Activated naive CD4-positive, alpha-beta T cell treated with anti-CD3 and anti-CD28 coated beads, Interleukin-2, amount 50 U/mL, for 24 hours (primary cell): ENCODE results near the gene GCFC2.

ENCODE experiments used
- H3K27ac Mint-ChIP-seq: one replicate; pipeline ENCODE4 v1.8.0; 2021; ENCODE audit warnings: mild to moderate bottlenecking, mixed read lengths
- H3K27me3 Mint-ChIP-seq: one replicate; pipeline ENCODE4 v1.8.0; 2021; ENCODE audit warnings: mixed read lengths
- H3K36me3 Mint-ChIP-seq: one replicate; pipeline ENCODE4 v1.8.0; 2021; ENCODE audit warnings: mixed read lengths
- H3K4me1 Mint-ChIP-seq: one replicate; pipeline ENCODE4 v1.8.0; 2021; ENCODE audit warnings: mixed read lengths
- H3K4me3 Mint-ChIP-seq: one replicate; pipeline ENCODE4 v1.8.0; 2021; ENCODE audit warnings: mild to moderate bottlenecking, mixed read lengths
- H3K9me3 Mint-ChIP-seq: one replicate; pipeline ENCODE4 v1.8.0; 2021; ENCODE audit warnings: mixed read lengths

The GCFC2 gene

DNA sequence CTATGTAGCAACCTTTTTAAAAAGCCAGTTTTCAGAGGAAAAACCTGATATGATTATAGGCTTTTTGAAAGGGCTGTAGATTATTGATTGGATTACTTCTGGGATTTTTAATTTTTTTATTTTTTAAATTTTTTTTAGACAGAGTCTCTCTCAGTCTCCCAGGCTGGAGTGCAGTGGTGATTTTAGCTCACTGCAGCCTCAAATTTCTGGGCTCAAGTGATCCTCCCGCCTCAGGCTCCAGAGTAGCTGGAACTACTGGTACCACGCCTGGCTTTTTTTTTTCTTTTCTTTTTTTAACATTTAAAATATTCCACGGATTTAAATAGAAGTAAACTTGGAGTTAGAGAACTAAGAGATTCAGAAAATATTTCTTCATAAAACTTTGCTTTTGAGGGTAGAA is 62.9 kb downstream of the GCFC2 start:
- peak overlapping the region; percentile 95 for H3K27ac Mint-ChIP-seq

DNA sequence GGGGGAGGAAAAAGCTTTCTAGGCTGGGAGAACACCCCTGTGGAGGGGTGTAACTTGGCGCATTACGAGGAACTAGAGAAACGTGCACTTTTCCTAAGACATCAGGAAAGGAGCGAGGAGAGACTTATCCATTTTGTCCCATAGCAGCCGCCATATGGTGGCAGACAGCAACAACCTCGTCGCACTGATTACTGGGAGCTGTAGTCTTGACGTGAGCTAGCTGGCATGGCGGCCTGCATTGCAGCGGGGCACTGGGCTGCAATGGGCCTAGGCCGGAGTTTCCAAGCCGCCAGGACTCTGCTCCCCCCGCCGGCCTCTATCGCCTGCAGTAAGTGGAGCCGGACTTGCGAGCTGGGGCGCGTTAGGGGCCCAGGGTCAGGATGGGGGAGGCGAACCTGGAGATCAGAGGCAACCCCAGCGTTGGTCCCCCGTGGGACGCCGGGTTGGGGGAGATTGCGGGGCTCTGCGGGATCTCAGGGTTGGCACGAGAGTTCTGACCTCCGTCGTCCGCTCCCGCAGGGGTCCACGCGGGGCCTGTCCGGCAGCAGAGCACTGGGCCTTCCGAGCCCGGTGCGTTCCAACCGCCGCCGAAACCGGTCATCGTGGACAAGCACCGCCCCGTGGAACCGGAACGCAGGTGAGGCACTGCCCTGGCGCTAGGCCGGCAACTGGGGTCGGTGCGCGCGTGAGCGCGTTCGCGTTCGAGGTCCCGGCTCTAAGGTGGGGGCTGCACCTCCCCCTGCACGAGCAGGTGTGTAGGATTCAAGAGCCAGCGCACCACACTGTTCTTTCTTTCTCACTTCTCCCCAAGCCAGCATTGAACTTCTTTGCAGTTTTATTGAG is 63.9 kb downstream of the GCFC2 start, which contains the start of gene MRPL19:
MRPL19 (plus strand) TSS at position 201 of the 843 bp plus-strand sequence; CDS start at position 226, 25 bp downstream.
- Mint-ChIP-seq H3K9me3 (no peaks in the 10 kb centered on the region), H3K27ac (peak within 1 kb of the TSS; percentile 95), H3K36me3 (peaks cover 3% of the 10 kb centered on the region), H3K4me3 (peak within 1 kb of the TSS; percentile 96), H3K27me3 (no peaks in the 10 kb centered on the region), H3K4me1 (peaks cover 50% of the 10 kb centered on the region)

More for the DNA sequence above, 62.9 kb downstream of the GCFC2 start:
- Mint-ChIP-seq H3K4me3 (peak overlapping the region; percentile 96), H3K9me3 (no peaks in the 10 kb centered on the region), H3K4me1 (peaks cover 55% of the 10 kb centered on the region), H3K36me3 (peaks cover 9% of the 10 kb centered on the region), H3K27me3 (no peaks in the 10 kb centered on the region)

DNA sequence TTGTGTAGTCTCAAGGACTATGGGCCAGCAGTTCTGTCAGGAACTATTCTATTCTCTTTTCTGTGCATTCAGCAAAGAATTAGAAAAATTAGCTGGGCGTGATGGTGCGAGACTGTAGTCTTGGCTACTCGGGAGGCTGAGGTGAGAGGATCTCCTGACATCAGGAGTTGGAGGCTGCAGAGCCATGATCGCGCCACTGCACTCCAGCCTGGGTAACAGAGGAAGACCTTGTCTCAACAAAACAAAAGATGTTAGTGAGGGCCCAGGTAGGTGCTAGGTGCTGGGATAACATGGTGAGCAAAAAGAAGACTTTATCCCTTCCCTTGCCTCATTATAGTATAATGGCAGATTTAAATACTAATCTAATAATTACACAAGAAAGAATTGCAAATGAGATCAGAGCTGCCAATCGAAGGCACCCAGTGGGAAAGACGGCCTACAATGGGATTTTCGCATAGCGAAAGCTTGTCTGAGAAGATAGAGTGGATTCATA is 64.6 kb downstream of the GCFC2 start:
- Mint-ChIP-seq H3K36me3 (peaks cover 3% of the 10 kb centered on the region), H3K27ac (peak overlapping the region; percentile 95), H3K4me3 (peak overlapping the region; percentile 96), H3K4me1 (peaks cover 43% of the 10 kb centered on the region), H3K9me3 (no peaks in the 10 kb centered on the region), H3K27me3 (no peaks in the 10 kb centered on the region)

DNA sequence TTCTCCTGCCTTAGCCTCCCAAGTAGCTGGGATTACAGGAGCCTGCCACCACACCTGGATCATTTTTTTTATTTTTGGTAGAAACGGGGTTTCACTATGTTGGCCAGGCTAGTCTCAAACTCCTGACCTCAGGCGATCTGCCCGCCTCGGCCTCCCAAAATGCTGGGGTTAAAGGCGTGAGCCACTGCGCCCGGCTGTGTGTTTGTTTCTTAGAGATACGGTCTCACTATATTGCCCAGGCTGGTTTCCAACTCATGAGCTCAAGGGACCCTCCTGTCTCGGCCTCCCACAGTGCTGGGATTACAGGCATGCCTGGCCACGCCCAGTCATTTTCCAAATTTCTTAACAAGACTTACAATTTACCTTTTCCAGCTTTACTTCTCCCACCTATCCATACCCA is 65.1 kb downstream of the GCFC2 start:
- H3K4me3 Mint-ChIP-seq, result peak overlapping the region; percentile 96
- H3K36me3 Mint-ChIP-seq, result peaks cover 3% of the 10 kb centered on the region
- no peak overlapping the region for H3K27ac Mint-ChIP-seq
- peaks cover 45% of the 10 kb centered on the region for H3K4me1 Mint-ChIP-seq
- no peaks in the 10 kb centered on the region for H3K27me3 Mint-ChIP-seq
- no peaks in the 10 kb centered on the region for H3K9me3 Mint-ChIP-seq

DNA sequence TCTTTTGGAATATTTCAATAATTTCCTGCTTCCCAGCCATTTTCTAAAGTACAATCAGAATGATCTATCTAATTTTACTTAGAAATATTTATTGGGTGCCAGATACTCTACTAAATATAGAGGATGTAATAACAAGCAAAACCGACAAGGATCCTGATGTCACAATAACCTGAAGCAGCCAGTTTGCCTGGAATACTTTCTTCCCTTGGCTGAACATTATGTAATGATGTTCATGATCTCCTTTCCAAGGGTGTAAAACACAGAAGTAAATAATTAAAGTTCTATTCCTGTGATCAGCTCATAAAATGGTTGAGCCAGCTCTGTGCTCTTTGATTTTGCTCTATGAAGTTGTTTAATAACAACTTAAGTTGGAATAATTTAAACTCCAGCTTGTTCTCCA is 66.7 kb downstream of the GCFC2 start:
- H3K27ac Mint-ChIP-seq, result no peak overlapping the region
- H3K27me3 Mint-ChIP-seq, result peaks cover 3% of the 10 kb centered on the region
- H3K9me3 Mint-ChIP-seq, result no peaks in the 10 kb centered on the region
- peaks cover 3% of the 10 kb centered on the region for H3K36me3 Mint-ChIP-seq
- peaks cover 28% of the 10 kb centered on the region for H3K4me1 Mint-ChIP-seq
- no peak overlapping the region for H3K4me3 Mint-ChIP-seq

DNA sequence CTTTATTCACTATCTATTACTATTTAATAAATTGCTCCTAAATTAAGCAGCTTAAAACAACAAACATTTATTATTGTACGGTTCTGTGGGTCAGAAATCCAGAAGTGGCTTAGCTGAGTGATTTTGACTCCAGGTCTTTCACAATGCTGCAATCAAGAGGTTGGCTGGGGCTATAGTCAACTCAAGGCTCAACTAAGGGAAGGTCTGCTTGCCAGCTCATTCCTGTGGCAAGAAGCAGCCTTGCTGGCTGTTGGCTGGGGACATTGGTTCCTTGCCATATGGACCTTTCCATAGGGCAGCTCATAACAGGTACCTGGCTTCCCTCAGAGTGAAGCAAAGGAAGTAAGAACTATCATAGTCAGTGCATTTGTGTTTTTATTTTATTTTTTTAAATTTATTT is 69.1 kb downstream of the GCFC2 start:
- Mint-ChIP-seq H3K27me3 (peaks cover 9% of the 10 kb centered on the region), H3K4me1 (peaks cover 11% of the 10 kb centered on the region), H3K27ac (no peak overlapping the region), H3K9me3 (no peaks in the 10 kb centered on the region), H3K4me3 (no peak overlapping the region), H3K36me3 (peaks cover 3% of the 10 kb centered on the region)

DNA sequence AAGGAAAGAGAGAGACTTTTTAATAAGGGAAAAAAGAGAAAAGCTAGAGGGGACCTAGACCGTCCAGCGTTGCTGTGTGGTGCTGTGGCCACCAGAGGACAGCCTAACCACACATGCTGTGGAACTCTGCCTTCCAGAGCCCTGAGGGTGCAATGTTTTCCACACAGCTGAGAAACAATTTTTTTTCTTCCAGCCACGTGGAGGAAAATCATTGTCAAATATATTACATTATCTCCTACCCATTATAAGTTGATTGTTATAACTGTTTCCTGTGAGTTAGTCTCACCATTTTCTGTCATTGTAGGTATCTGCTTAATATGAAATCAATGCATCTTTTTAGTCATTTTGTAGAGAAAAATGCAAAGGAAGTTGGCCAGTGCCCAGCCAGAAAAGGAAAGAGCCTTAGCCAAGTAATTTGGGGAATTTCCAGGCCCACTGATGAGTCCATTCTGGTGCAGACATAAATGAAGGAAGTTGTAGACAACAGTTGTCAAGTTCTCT is 70.0 kb downstream of the GCFC2 start:
- H3K9me3 Mint-ChIP-seq, result no peaks in the 10 kb centered on the region
- no peak overlapping the region for H3K4me3 Mint-ChIP-seq
- H3K27me3 Mint-ChIP-seq, result peaks cover 11% of the 10 kb centered on the region
- H3K4me1 Mint-ChIP-seq, result peaks cover 5% of the 10 kb centered on the region
- peaks cover 3% of the 10 kb centered on the region for H3K36me3 Mint-ChIP-seq
- H3K27ac Mint-ChIP-seq, result no peak overlapping the region

DNA sequence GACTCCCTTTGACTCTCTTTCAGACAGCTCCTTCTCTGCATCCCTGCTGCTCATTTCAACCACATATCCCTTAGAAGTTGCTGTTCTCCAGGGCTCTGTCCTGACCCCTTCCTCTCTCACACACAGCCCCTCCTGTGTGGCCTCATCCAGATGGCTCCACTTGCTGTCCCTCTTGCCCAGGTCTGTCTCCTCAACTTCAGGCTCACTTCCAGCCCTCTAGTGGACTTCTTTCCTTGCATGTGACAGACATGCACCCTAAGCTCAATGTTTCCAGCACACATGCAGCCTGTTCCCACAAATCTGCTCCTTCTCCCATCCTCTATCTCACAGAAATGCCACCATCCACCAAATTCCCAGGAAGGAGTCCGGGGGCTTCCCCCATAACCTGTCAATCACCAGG is 73.1 kb downstream of the GCFC2 start:
- Mint-ChIP-seq H3K27me3 (peaks cover 12% of the 10 kb centered on the region), H3K36me3 (no peaks in the 10 kb centered on the region), H3K4me1 (peaks cover 5% of the 10 kb centered on the region), H3K9me3 (no peaks in the 10 kb centered on the region), H3K4me3 (no peak overlapping the region), H3K27ac (no peak overlapping the region)

DNA sequence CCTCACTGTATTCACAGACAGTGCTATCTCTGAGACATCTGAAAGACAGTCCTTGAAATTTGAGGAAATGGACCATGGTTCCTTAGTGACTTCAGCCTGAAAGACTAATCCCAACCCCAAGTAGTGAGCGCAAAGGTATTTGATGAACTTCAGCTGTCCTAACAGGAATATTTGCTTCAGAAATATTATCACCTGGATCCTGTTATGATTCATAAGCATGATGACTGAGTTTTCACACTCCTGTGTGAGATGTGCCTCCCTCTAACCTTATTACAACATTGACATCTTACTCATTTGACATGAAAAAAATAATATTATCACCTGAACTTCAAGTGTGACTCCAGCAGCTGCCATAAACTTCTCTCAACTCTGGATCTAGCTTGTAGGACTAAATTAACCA is 75.8 kb downstream of the GCFC2 start:
- no peak overlapping the region for H3K27ac Mint-ChIP-seq
- no peak overlapping the region for H3K4me3 Mint-ChIP-seq
- peaks cover 13% of the 10 kb centered on the region for H3K27me3 Mint-ChIP-seq
- no peaks in the 10 kb centered on the region for H3K4me1 Mint-ChIP-seq
- H3K36me3 Mint-ChIP-seq, result no peaks in the 10 kb centered on the region
- no peaks in the 10 kb centered on the region for H3K9me3 Mint-ChIP-seq

DNA sequence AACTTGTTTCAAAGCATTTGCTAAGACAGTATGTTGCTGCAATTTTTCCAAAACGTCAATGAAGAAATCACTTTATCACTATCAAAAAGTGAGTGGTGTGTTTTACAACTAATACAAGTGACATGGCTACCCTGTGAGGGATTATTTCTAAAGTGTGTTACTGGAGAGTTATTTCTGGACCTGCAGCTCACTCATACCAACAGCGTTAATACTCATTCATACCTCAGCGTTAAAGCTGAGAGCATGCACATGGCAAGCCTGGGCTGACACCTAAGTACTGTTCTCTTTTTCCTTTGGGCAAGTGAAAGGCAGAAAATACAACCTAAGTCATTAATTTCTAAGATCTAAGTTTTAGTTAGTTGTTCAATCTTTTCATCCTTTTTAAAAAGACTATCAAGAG is 77.1 kb downstream of the GCFC2 start:
- Mint-ChIP-seq H3K4me3 (no peak overlapping the region), H3K4me1 (no peaks in the 10 kb centered on the region), H3K27me3 (peaks cover 15% of the 10 kb centered on the region), H3K27ac (no peak overlapping the region), H3K36me3 (no peaks in the 10 kb centered on the region), H3K9me3 (no peaks in the 10 kb centered on the region)

DNA sequence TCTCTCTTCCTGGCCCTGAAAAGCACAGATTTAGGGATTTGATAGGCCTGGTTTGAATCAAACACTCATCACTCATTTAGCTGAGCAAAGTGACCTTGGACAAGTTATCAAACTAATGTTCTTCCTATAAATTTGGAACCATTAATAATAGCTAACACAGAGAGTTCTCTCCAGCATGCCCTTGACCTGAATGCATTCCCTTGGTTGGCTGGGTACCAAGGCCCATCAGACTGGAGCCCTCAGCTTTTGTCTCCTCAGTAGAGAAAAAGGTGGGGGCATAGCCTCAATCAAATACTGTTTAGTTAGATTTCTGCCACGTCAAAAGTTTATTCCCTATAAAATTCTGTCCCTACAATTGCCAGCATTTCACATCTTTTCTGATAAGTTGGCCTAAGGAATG is 77.9 kb downstream of the GCFC2 start:
- Mint-ChIP-seq H3K27me3 (peaks cover 14% of the 10 kb centered on the region), H3K4me3 (no peak overlapping the region), H3K4me1 (no peaks in the 10 kb centered on the region), H3K36me3 (no peaks in the 10 kb centered on the region), H3K27ac (no peak overlapping the region), H3K9me3 (no peaks in the 10 kb centered on the region)

DNA sequence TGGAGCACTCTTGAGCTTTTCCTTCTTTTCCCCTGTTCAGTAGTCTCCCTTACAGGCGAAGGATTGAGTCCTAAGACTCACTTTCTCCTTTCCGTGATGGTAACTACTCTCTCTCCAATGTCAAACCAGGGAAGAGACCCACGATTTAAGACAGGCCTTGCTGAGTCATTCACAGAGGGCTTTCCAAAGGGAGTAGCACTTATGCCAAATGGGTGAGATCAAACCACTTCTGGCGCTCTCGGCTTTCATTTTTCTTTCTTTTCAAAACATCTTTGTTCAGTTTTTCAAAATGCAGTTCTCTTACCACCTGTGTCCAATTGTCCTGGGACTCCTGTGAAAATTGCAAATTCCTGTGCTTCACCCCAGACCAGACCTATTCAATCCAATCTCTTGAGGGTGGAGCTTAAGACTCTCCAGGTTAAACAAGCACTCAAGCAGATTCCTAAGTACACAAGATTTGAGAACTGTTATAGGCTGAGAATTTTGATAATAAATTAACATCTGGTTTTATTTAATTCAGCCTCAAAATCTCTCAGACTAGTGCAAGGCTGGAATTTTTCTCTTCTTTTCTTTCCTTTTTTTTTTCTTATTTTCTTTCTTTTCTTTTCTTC is 78.5 kb downstream of the GCFC2 start:
- peaks cover 10% of the 10 kb centered on the region for H3K27me3 Mint-ChIP-seq
- no peak overlapping the region for H3K4me3 Mint-ChIP-seq
- no peak overlapping the region for H3K27ac Mint-ChIP-seq
- H3K36me3 Mint-ChIP-seq, result no peaks in the 10 kb centered on the region
- no peaks in the 10 kb centered on the region for H3K9me3 Mint-ChIP-seq
- H3K4me1 Mint-ChIP-seq, result no peaks in the 10 kb centered on the region

DNA sequence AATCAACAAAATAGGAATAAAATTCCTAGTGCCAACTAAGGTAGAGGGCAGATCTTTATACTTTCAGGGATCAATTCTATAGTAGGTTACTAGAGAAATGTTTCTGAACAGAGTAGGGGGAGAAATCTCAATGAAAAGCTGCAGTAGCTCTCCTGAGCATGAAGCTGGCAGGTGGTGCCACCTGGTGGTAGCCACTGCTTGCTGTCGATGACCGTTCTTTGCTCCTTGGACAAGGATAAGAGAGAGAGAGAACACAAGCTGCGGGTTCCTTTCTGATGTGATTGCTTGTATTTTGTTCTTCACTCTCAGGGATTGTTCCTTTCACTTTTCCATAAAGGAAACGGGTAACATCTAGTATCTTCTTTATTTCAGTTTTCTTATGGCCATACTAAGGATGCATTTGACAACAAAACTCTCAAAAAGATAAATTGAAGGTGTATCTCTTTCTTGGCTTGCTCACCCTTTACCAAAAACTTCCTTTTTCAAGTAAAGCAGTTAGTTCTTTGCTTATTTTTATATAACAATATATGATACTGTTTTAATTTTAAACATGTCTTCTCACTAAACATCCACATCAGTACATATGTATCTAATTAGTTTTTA is 82.7 kb downstream of the GCFC2 start:
- Mint-ChIP-seq H3K36me3 (no peaks in the 10 kb centered on the region), H3K4me1 (no peaks in the 10 kb centered on the region)

DNA sequence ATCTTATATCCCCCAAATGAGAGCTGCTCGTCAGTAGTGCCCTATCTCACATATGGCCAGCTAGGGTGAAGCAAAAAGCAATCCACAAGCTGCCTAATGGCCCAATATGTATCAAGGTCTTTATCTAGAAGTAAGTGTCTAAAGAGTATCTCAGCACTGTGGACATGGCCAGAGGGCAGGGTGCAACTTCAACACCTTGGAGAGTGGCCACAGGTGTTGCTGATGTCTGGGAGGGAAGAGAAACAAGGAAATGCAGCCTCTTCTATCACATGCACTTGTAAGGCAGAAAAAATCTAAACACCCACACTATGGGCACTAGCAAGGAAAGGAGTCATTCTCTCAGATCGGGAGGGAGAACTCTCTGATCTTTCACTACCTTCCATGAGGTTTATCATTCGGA is 87.8 kb downstream of the GCFC2 start:
- Mint-ChIP-seq H3K4me3 (no peak overlapping the region), H3K4me1 (no peaks in the 10 kb centered on the region), H3K27ac (no peak overlapping the region), H3K9me3 (no peaks in the 10 kb centered on the region), H3K36me3 (peaks cover 2% of the 10 kb centered on the region), H3K27me3 (peaks cover 15% of the 10 kb centered on the region)

More for the DNA sequence above, 82.7 kb downstream of the GCFC2 start:
- Mint-ChIP-seq H3K9me3 (no peaks in the 10 kb centered on the region), H3K27ac (no peak overlapping the region), H3K4me3 (no peak overlapping the region), H3K27me3 (peaks cover 15% of the 10 kb centered on the region)

DNA sequence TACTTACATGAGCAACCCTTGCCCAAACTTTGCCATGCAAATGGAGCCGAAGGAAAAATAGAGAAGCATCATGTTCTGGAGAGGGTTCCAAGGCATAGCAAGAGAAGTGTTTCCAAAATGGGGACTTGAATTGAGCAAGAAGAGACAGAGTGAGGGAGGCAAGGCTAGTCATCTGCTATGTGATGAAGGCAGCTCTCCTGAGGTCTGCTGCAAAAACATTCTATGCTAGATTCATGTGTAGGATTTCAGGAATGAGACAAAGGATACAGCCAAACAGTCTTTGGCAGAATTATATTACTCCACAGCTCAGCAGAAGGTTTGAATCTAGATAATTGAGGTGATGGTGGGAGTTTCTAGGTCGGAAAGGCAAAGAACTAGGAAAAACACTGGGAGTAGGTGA is 88.2 kb downstream of the GCFC2 start:
- peaks cover 2% of the 10 kb centered on the region for H3K36me3 Mint-ChIP-seq
- no peaks in the 10 kb centered on the region for H3K9me3 Mint-ChIP-seq
- H3K4me3 Mint-ChIP-seq, result no peak overlapping the region
- H3K27ac Mint-ChIP-seq, result no peak overlapping the region
- H3K4me1 Mint-ChIP-seq, result no peaks in the 10 kb centered on the region
- peaks cover 15% of the 10 kb centered on the region for H3K27me3 Mint-ChIP-seq

DNA sequence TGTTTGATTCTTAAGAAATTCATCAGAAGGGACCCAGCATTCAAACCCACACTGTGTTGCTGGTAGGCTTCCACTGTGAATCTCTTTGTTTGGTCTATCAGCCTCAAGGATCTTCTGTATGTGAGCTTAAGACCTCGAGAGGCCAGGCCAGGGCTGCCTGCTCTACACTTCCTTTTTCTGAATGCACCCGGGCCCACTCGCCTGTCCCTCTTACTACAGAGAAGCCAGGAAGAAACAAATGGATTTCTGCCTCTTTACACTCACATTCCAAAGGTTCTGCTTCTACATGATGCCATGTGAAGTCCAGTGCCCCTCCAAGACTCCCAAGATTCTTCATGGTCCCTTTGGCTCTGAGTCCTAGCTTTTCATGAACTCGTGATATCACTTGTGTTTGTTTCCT is 89.5 kb downstream of the GCFC2 start:
- peaks cover 11% of the 10 kb centered on the region for H3K27me3 Mint-ChIP-seq
- no peaks in the 10 kb centered on the region for H3K9me3 Mint-ChIP-seq
- H3K4me1 Mint-ChIP-seq, result no peaks in the 10 kb centered on the region
- H3K4me3 Mint-ChIP-seq, result no peak overlapping the region
- H3K36me3 Mint-ChIP-seq, result peaks cover 2% of the 10 kb centered on the region
- no peak overlapping the region for H3K27ac Mint-ChIP-seq
